ENCODE data around the gene TTYH3. TPM values are rescaled to one million over a fixed set of nuclear protein-coding genes. Genes with fewer than 3 reads are reported as not detected.

TTYH3 gene
- total RNA-seq, 4 donors from 2014 or later = 21.5 to 62.6 (median 29.3) TPM

- TF ChIP-seq CTCF (IDR thresholded peaks at IDR 0.05) = no peak
- no peak for ATAC-seq (ENCODE audit: low FRiP score)
- no peak for DNase-seq (ENCODE audit: low spot score)
Observed at GRCh38 chr7:2646680-2647571, 15.1 kb downstream of the TTYH3 start.

- ATAC-seq (ENCODE audit: low FRiP score) (no peak), DNase-seq (ENCODE audit: low spot score) (no peak)
- TF ChIP-seq CTCF (IDR thresholded peaks at IDR 0.05) = no peak
Observed at GRCh38 chr7:2647594-2648172, 15.9 kb downstream of the TTYH3 start.

- DNase-seq (ENCODE audit: low spot score) = no peak
- no peak for TF ChIP-seq CTCF (IDR thresholded peaks at IDR 0.05)
- ATAC-seq (ENCODE audit: low FRiP score) = no peak
Observed at GRCh38 chr7:2649139-2649838, 17.5 kb downstream of the TTYH3 start.

GRCh38 chr7:2649991-2650390 is 18.2 kb downstream of the TTYH3 start:
- TF ChIP-seq CTCF (IDR thresholded peaks at IDR 0.05) = no peak
- DNase-seq (ENCODE audit: low spot score) (no peak), ATAC-seq (ENCODE audit: low FRiP score) (no peak)

GRCh38 chr7:2650451-2650850 is 18.7 kb downstream of the TTYH3 start:
- ATAC-seq (ENCODE audit: low FRiP score) (no peak), DNase-seq (ENCODE audit: low spot score) (no peak)
- no peak for TF ChIP-seq CTCF (IDR thresholded peaks at IDR 0.05)

- no peak for DNase-seq (ENCODE audit: low spot score)
- no peak for ATAC-seq (ENCODE audit: low FRiP score)
- no peak for TF ChIP-seq CTCF (IDR thresholded peaks at IDR 0.05)
Observed at GRCh38 chr7:2651336-2651735, 19.6 kb downstream of the TTYH3 start.
